ENCODE results near the gene TULP4. TPM values are rescaled to one million over a fixed set of nuclear protein-coding genes. Genes with fewer than 3 reads are reported as not detected.
"Not testable (repeated sequence)": the region's sequence is repeated elsewhere in the genome, so short reads cannot be mapped to it uniquely, and the experiment has no call there.

The TULP4 gene
- total RNA-seq, 6 experiments from 2014 or later: 27.0 to 42.4 (median 32.3) TPM

DNA sequence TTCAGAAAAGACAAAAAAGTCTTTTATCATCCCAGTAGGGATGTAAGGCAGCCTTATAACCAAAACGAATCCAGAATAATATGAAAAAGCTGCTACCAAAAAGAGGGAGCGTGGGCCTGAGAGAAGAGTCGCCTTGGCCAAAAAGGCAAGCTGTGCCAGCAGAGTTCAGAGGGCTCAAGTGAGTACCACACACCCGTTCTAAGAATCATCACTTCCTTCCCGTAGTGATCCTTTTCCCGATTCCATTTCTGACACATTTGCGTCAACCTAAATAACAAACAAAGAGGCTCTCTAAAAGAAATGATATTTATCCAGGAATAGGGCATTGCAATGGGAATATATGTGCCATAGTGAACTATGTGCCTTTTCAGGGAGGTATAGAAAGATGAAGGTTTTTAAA, 243.8 kb downstream of the TULP4 start:
- ATAC-seq: no peak
- WGBS (ENCODE audit: insufficient coverage, low coverage, low lambda C conversion rate, missing lambda C conversion rate): 47% methylated on average over 7 of the region's 7 CpGs
- no peaks in the 10 kb centered on the region for H3K36me3 ChIP-seq
- peaks cover 0 to 4% (median 1%) of the 10 kb centered on the region in 4 donors for H3K4me1 ChIP-seq
- DNase-seq: no peak
- no peak overlapping the region for H3K27ac ChIP-seq
- TF ChIP-seq, protein P1, sequence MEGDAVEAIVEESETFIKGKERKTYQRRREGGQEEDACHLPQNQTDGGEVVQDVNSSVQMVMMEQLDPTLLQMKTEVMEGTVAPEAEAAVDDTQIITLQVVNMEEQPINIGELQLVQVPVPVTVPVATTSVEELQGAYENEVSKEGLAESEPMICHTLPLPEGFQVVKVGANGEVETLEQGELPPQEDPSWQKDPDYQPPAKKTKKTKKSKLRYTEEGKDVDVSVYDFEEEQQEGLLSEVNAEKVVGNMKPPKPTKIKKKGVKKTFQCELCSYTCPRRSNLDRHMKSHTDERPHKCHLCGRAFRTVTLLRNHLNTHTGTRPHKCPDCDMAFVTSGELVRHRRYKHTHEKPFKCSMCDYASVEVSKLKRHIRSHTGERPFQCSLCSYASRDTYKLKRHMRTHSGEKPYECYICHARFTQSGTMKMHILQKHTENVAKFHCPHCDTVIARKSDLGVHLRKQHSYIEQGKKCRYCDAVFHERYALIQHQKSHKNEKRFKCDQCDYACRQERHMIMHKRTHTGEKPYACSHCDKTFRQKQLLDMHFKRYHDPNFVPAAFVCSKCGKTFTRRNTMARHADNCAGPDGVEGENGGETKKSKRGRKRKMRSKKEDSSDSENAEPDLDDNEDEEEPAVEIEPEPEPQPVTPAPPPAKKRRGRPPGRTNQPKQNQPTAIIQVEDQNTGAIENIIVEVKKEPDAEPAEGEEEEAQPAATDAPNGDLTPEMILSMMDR (IDR thresholded peaks at IDR 0.05): no peak
- TF ChIP-seq POLR2A (IDR thresholded peaks at IDR 0.05): no peak
- no peak overlapping the region for H3K4me3 ChIP-seq
- H3K27me3 ChIP-seq: no peaks in the 10 kb centered on the region
- H3K9me3 ChIP-seq: no peaks in the 10 kb centered on the region
- intact Hi-C loops (cut with DNase I): no loop called here

DNA sequence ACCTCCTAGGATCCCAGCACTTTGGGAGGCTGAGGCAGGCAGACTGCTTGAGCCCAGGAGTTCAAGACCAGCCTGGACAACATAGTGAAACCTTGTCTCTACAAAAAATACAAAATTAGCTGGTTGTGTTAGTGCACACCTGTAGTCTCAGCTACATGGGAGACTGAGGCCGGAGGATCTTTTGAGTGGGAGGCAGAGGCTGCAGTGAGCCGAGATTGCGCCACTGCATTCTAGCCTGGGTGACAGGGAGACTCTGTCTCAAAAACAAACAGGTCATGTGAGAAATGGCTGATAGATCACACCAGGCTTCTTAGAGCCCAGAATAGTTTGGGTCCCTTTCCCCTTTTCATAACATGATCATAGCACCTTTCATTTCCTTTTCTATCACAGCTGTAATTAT, 244.8 kb downstream of the TULP4 start:
- H3K4me1 ChIP-seq; H3K4me3 ChIP-seq; ATAC-seq; DNase-seq; H3K27ac ChIP-seq; H3K9me3 ChIP-seq; H3K36me3 ChIP-seq; H3K27me3 ChIP-seq; intact Hi-C loops (cut with DNase I): not testable (repeated sequence)
- 79% methylated on average over 3 of the region's 3 CpGs for WGBS (ENCODE audit: insufficient coverage, low coverage, low lambda C conversion rate, missing lambda C conversion rate)

DNA sequence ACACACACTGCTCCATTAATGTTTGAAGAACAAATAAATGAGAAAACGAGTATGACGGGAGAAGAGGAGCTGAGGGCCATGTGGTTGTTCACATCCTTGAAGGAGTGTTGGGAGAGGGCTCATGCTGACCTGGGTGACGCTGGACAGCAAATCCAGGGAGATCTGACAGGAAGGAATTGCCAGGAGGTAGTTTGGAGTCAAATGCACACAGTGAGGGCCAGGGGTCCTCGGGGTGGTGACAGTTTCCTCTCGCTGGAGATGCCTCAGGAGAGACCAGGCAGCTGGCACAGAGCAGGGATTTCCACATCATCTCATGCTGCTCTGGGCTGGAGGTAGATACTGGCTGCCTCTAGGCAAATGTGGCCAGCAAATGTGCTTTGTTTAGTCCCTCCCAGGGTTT, 245.7 kb downstream of the TULP4 start:
- Histone ChIP-seq H3K4me1 (peaks cover 0 to 9% (median 3%) of the 10 kb centered on the region in 4 donors), H3K4me3 (no peak overlapping the region), H3K27me3 (no peaks in the 10 kb centered on the region), H3K9me3 (no peaks in the 10 kb centered on the region), H3K27ac (no peak overlapping the region), H3K36me3 (no peaks in the 10 kb centered on the region)
- DNase-seq (no peak), ATAC-seq (no peak)
- intact Hi-C loops (cut with DNase I): no loop called here
- 60% methylated on average over 5 of the region's 5 CpGs for WGBS (ENCODE audit: insufficient coverage, low coverage, low lambda C conversion rate, missing lambda C conversion rate)
- TF ChIP-seq, protein P1 (IDR thresholded peaks at IDR 0.05): no peak

DNA sequence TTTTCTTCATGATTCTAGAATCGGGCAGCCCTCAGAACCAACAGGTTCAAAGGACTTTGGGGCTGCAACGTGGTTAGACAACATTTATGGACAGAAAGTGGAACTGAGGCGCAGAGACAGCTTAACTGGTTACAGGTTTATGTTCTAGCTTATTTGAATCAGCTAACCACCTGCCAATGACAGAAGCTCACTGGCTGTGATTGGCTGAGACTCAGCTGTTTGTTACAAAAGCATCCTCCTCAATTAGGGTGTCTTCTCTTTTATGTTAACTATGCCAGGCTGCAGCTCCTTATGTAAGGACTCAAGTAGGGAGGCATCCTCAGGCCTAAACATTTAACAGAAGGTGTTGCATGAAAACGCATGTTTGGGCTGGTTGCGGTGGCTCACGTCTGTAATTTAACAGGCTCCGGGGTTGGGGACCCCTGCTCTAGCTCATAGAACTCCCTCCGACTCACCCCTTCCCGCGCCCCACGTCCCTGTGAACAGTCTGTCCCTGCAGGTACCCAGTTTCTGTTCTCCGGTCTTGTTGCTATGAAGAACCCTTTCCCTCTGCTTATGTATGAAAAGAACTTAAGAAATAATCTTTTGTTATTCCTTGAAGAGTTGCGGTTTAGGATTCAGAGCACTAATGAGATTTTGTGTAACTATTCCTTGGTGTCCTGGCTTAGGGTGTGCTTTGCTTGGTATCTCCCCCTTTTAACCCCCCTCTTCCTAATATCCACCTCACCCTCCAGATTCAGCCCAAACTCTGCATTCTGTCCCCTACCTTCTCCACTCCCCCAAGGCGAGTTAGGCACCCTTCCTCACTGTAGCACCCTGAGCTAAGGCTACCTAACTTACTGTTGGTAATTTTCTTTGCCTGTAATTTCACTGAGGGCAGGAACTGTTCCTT, 246.4 kb downstream of the TULP4 start:
- Histone ChIP-seq H3K4me1 (peaks cover 0 to 9% (median 3%) of the 10 kb centered on the region in 4 donors), H3K9me3 (no peaks in the 10 kb centered on the region), H3K27ac (no peak overlapping the region), H3K36me3 (no peaks in the 10 kb centered on the region), H3K4me3 (no peak overlapping the region), H3K27me3 (no peaks in the 10 kb centered on the region)
- DNase-seq (no peak), ATAC-seq (no peak)
- intact Hi-C loops (cut with DNase I): no loop called here
- WGBS (ENCODE audit: insufficient coverage, low coverage, low lambda C conversion rate, missing lambda C conversion rate): 93% methylated on average over 3 of the region's 14 CpGs
- no peak for TF ChIP-seq POLR2A (IDR thresholded peaks at IDR 0.05)
- TF ChIP-seq, protein P1 (IDR thresholded peaks at IDR 0.05): no peak

DNA sequence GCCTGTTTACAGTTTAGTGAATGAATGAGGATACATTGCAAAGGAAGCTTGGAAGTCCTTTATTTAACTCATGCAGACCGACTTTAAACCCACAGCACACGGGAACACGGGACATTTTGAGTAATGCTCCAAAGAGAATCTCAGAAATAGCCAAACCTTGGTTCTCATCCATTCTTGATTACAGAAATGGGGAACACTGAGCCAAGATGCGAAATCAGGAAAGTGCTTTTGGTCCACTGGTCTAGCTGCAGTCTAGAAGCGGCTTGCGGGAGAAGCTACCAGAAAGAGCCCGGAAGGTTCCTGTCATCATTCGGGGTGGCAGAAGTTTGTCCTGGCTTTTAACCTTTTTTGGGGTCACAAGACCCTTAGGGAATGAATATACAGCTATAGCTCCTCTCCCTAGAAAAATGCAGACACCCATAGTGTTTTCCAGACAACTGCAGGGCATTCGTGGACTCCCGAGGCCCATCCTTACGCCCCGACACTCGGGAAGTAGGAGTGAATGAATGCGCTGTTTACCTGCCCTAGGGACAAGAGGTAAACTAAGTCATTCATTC, 247.2 kb downstream of the TULP4 start:
- intact Hi-C loops (cut with DNase I): no loop called here
- no peak for TF ChIP-seq POLR2A (IDR thresholded peaks at IDR 0.05)
- TF ChIP-seq, protein P1 (IDR thresholded peaks at IDR 0.05): no peak
- 40% methylated on average over 9 of the region's 14 CpGs for WGBS (ENCODE audit: insufficient coverage, low coverage, low lambda C conversion rate, missing lambda C conversion rate)
- no peaks in the 10 kb centered on the region for H3K9me3 ChIP-seq
- H3K36me3 ChIP-seq: no peaks in the 10 kb centered on the region
- H3K4me3 ChIP-seq: peak overlapping the region; percentile 82 to 99 (median 83)
- peaks cover 0 to 9% (median 3%) of the 10 kb centered on the region in 4 donors for H3K4me1 ChIP-seq
- H3K27me3 ChIP-seq: no peaks in the 10 kb centered on the region
- peak overlapping the region; percentile 62 to 90 (median 86) for H3K27ac ChIP-seq
- ATAC-seq: no peak
- no peak for DNase-seq
